H9 (cell line): ENCODE results near the gene MARS1. TPM values are rescaled to one million over a fixed set of nuclear protein-coding genes. Genes with fewer than 3 reads are reported as not detected.

ENCODE experiments used
- DNase-seq: peaks from one replicate; pipeline ENCODE4 v3.0.0-alpha.2; 2017
- H2AFZ ChIP-seq: one replicate; pipeline ENCODE4 v1.6.1; 2013; ENCODE audit warnings: mild to moderate bottlenecking, low read length, control low read depth, moderate library complexity
- H2AK5ac ChIP-seq: 2 replicates; pipeline ENCODE4 v1.6.1; 2013; ENCODE audit warnings: low read length, control low read depth, mixed read lengths; ENCODE audit not compliant: insufficient read length
- H2BK120ac ChIP-seq: one replicate; pipeline ENCODE4 v1.6.1; 2013; ENCODE audit warnings: low read depth, mild to moderate bottlenecking, low read length, control low read depth, inconsistent platforms; ENCODE audit not compliant: poor library complexity, severe bottlenecking
- H2BK12ac ChIP-seq: 2 replicates; pipeline ENCODE4 v1.6.1; 2013; ENCODE audit warnings: low read length, control low read depth, mixed read lengths, low read depth; ENCODE audit not compliant: insufficient read length
- H2BK15ac ChIP-seq: 2 replicates; pipeline ENCODE4 v1.6.1; 2013; ENCODE audit warnings: low read depth, low read length, control low read depth
- H2BK20ac ChIP-seq: one replicate; pipeline ENCODE4 v1.6.1; 2013; ENCODE audit warnings: low read depth, mild to moderate bottlenecking, low read length, control low read depth, inconsistent platforms; ENCODE audit not compliant: poor library complexity, severe bottlenecking
- H2BK5ac ChIP-seq: 2 replicates; pipeline ENCODE4 v1.6.1; 2013; ENCODE audit warnings: low read length, control low read depth, mixed read lengths; ENCODE audit not compliant: insufficient read length
- H3K14ac ChIP-seq: 2 replicates; pipeline ENCODE4 v1.6.1; 2013; ENCODE audit warnings: low read length, control low read depth; ENCODE audit not compliant: insufficient read depth
- H3K18ac ChIP-seq: 2 replicates; pipeline ENCODE4 v1.6.1; 2013; ENCODE audit warnings: low read depth, mild to moderate bottlenecking, mixed read lengths, low read length, control low read depth; ENCODE audit not compliant: insufficient read length
- H3K23ac ChIP-seq: 2 replicates; pipeline ENCODE4 v1.6.1; 2013; ENCODE audit warnings: low read length, control low read depth, mixed read lengths, low read depth; ENCODE audit not compliant: insufficient read length
- H3K23me2 ChIP-seq: 2 replicates; pipeline ENCODE4 v1.6.1; 2013; ENCODE audit warnings: low read depth, mild to moderate bottlenecking, mixed read lengths, low read length, control low read depth; ENCODE audit not compliant: insufficient read length, poor library complexity, severe bottlenecking
- H3K27ac ChIP-seq: 2 replicates; pipeline ENCODE4 v1.5.1; 2013; ENCODE audit warnings: low read length, control low read depth, mixed read lengths, low read depth; ENCODE audit not compliant: insufficient read length
- H3K27me3 ChIP-seq: 2 replicates; pipeline ENCODE4 v1.6.1; 2013; ENCODE audit warnings: low read length, control low read depth, inconsistent platforms; ENCODE audit not compliant: insufficient read depth
- H3K4ac ChIP-seq: 2 replicates; pipeline ENCODE4 v1.6.1; 2013; ENCODE audit warnings: low read depth, mild to moderate bottlenecking, control low read depth, inconsistent platforms, low read length, moderate library complexity
- H3K4me1 ChIP-seq: 2 replicates; pipeline ENCODE4 v1.6.1; 2013; ENCODE audit warnings: low read length, control low read depth, inconsistent platforms; ENCODE audit not compliant: insufficient read depth
- H3K4me2 ChIP-seq: 2 replicates; pipeline ENCODE4 v1.6.1; 2013; ENCODE audit warnings: low read length, control low read depth, mixed read lengths; ENCODE audit not compliant: insufficient read length, insufficient read depth
- H3K56ac ChIP-seq: 2 replicates; pipeline ENCODE4 v1.6.1; 2013; ENCODE audit warnings: low read depth, mild to moderate bottlenecking, mixed read lengths, low read length, control low read depth; ENCODE audit not compliant: insufficient read length
- H3K79me1 ChIP-seq: 2 replicates; pipeline ENCODE4 v1.6.1; 2013; ENCODE audit warnings: low read depth, mild to moderate bottlenecking, moderate library complexity, low read length, control low read depth, inconsistent platforms; ENCODE audit not compliant: insufficient read depth, poor library complexity, severe bottlenecking
- H3K79me2 ChIP-seq: 2 replicates; pipeline ENCODE4 v1.6.1; 2013; ENCODE audit warnings: low read length, control low read depth, inconsistent platforms; ENCODE audit not compliant: insufficient read depth
- H3K9ac ChIP-seq: 2 replicates; pipeline ENCODE4 v1.6.1; 2013; ENCODE audit warnings: low read length, control low read depth, mixed read lengths; ENCODE audit not compliant: insufficient read length; ENCODE audit errors: extremely low read depth
- H3K9me3 ChIP-seq: one replicate; pipeline ENCODE4 v1.6.1; 2013; ENCODE audit warnings: low read depth, low read length, inconsistent platforms; ENCODE audit not compliant: control insufficient read depth
- H3T11ph ChIP-seq: one replicate; pipeline ENCODE4 v1.6.1; 2013; ENCODE audit warnings: mild to moderate bottlenecking, low read length, control low read depth, inconsistent platforms
- H4K20me1 ChIP-seq: one replicate; pipeline ENCODE4 v1.6.1; 2013; ENCODE audit not compliant: control insufficient read depth, insufficient read length, insufficient read depth
- H4K5ac ChIP-seq: 2 replicates; pipeline ENCODE4 v1.6.1; 2013; ENCODE audit warnings: low read depth, mild to moderate bottlenecking, mixed read lengths, low read length, control low read depth; ENCODE audit not compliant: insufficient read length
- H4K8ac ChIP-seq: replicated peaks from 2 replicates; pipeline ENCODE4 v1.6.1; 2013; ENCODE audit warnings: low read length, control low read depth, mixed read lengths, low read depth; ENCODE audit not compliant: insufficient read length
- H4K91ac ChIP-seq: 2 replicates; pipeline ENCODE4 v1.6.1; 2013; ENCODE audit warnings: low read depth, mild to moderate bottlenecking, moderate library complexity, mixed read lengths, low read length, control low read depth; ENCODE audit not compliant: insufficient read length
- H3K27ac Mint-ChIP-seq, 3 experiments: 2 replicates in 2 of 3; 3 replicates in 1 of 3; pipeline ENCODE4 v1.8.0; 2020 to 2021; ENCODE audit warnings: mixed read lengths in 3 of 3, mild to moderate bottlenecking in 1 of 3, moderate library complexity in 1 of 3
- H3K27me3 Mint-ChIP-seq: 2 replicates; pipeline ENCODE4 v1.8.0; 2021; ENCODE audit warnings: low read depth, mild to moderate bottlenecking, moderate library complexity, mixed read lengths
- H3K36me3 Mint-ChIP-seq, 3 experiments: 2 replicates in 2 of 3; 3 replicates in 1 of 3; pipeline ENCODE4 v1.8.0; 2020 to 2021; ENCODE audit warnings: low read depth in 3 of 3, mixed read lengths in 3 of 3; ENCODE audit not compliant: insufficient read depth in 1 of 3
- H3K4me1 Mint-ChIP-seq, 2 experiments: 2 replicates each; pipeline ENCODE4 v1.8.0; 2020; ENCODE audit warnings: mixed read lengths in 2 of 2
- H3K4me3 Mint-ChIP-seq, 2 experiments: 2 replicates in 1 of 2; 3 replicates in 1 of 2; pipeline ENCODE4 v1.8.0; 2020 to 2021; ENCODE audit warnings: mild to moderate bottlenecking in 2 of 2, mixed read lengths in 2 of 2, moderate library complexity in 1 of 2
- H3K9me3 Mint-ChIP-seq, 2 experiments: 2 replicates in 1 of 2; 3 replicates in 1 of 2; pipeline ENCODE4 v1.8.0; 2020; ENCODE audit warnings: mild to moderate bottlenecking in 2 of 2, mixed read lengths in 2 of 2, moderate library complexity in 1 of 2
- CTCF ChIP-seq: fragments of 200-600 bp; sonication (generic); conservative IDR thresholded peaks from 3 replicates; pipeline ENCODE4 v1.8.0; 2021; ENCODE audit warnings: antibody characterized with exemption, mild to moderate bottlenecking
- WGBS: extraction: QIAGEN DNeasy Blood & Tissue Kit; methylation state at CpG from one replicate; pipeline ENCODE4 v1.1.7; 2013; ENCODE audit warnings: missing lambda C conversion rate, low lambda C conversion rate, mixed read lengths; ENCODE audit not compliant: insufficient read length; ENCODE audit errors: extremely low coverage; 5-methylcytosine and 5-hydroxymethylcytosine counted together
- total RNA-seq: library from RNA; stranded (reverse); gene quantifications from 2 replicates; pipeline ENCODE4 v1.2.1, GENCODE V29; 2021

Gene MARS1
- total RNA-seq, 1 experiment from 2014 or later: 368 TPM

DNA sequence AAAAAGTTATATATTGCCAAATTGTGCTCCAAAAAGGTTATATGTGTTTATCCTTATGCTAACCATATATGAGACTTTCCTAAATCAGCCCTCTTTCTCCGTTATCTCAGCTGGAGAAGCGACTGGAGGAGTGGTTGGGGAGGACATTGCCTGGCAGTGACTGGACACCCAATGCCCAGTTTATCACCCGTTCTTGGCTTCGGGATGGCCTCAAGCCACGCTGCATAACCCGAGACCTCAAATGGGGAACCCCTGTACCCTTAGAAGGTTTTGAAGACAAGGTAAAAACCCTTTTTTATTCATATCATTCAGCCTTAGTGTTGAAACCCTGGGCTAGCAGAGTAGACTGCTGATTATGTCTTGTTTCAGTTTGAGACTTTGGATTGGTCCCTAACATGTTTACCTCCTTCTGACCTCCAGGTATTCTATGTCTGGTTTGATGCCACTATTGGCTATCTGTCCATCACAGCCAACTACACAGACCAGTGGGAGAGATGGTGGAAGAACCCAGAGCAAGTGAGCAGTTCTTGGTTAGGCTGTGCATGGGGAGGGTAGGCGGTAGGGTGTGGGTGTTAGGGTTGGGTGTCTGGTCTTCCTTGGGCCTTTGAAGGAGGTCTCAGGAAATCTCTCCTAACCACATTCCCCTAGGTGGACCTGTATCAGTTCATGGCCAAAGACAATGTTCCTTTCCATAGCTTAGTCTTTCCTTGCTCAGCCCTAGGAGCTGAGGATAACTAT is 23.9 kb downstream of the MARS1 start:
- no peak overlapping the region for H3K27ac Mint-ChIP-seq
- Histone ChIP-seq H2AK5ac (no peak overlapping the region), H3K23ac (no peak overlapping the region), H2BK15ac (no peak overlapping the region), H2BK12ac (no peak overlapping the region), H3K9ac (no peak overlapping the region), H3K56ac (no peak overlapping the region), H3T11ph (no peak overlapping the region), H3K27me3 (no peaks in the 10 kb centered on the region), H4K91ac (no peak overlapping the region), H3K14ac (no peak overlapping the region), H3K4me2 (no peak overlapping the region), H4K5ac (no peak overlapping the region), H3K9me3 (no peaks in the 10 kb centered on the region), H3K23me2 (no peaks in the 10 kb centered on the region), H3K4me1 (no peaks in the 10 kb centered on the region), H3K4ac (no peak overlapping the region), H3K18ac (no peak overlapping the region), H4K20me1 (no peaks in the 10 kb centered on the region), H2BK20ac (no peak overlapping the region), H2BK5ac (no peak overlapping the region), H2BK120ac (no peak overlapping the region), H3K79me2 (0 out of 2 replicates have a peak, but pooled peaks cover 1% of the 10 kb centered on the region), H3K27ac (no peak overlapping the region), H3K79me1 (no peaks in the 10 kb centered on the region), H2AFZ (no peak overlapping the region), H4K8ac (no peak overlapping the region)
- no CpG with 5 or more reads among the region's 7 CpGs for WGBS
- H3K4me3 Mint-ChIP-seq: no peak overlapping the region
- H3K36me3 Mint-ChIP-seq: peaks cover 69 to 85% (median 72%) of the 10 kb centered on the region in 3 experiments; a peak in 6 of 7 replicates
- H3K27me3 Mint-ChIP-seq: 0 out of 2 replicates have a peak, but pooled peaks cover 2% of the 10 kb centered on the region
- TF ChIP-seq CTCF: no peak
- H3K4me1 Mint-ChIP-seq: no peaks in the 10 kb centered on the region
- H3K9me3 Mint-ChIP-seq: peaks cover 0 to 2% of the 10 kb centered on the region in 2 experiments; a peak in 1 of 5 replicates
- DNase-seq: no peak
